AG08395 (cell line): ENCODE measurements around the gene OR10V1.

Experiments used
- DNase-seq: peaks from one replicate; pipeline ENCODE4 v3.0.0; 2012; ENCODE audit warnings: mixed read lengths, low spot score

OR10V1 gene, protein sequence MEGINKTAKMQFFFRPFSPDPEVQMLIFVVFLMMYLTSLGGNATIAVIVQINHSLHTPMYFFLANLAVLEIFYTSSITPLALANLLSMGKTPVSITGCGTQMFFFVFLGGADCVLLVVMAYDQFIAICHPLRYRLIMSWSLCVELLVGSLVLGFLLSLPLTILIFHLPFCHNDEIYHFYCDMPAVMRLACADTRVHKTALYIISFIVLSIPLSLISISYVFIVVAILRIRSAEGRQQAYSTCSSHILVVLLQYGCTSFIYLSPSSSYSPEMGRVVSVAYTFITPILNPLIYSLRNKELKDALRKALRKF

DNA sequence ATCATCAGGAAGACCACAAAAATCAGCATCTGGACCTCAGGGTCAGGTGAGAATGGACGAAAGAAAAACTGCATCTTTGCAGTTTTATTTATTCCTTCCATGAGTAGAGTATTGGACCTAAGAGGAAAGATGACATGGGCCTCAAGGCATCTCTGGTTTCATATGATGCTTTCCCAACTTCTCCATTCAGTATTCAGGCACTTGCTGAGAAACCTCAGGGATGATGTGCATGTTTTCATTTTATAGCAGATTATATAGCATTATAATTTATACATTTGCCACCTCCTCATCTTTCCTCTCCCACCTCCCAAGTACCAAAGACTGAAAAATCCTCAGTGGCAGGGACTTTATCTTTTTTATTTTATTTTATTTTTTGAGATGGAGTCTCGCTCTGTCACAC is at the start of gene OR10V1:
OR10V1 (minus strand) TSS at position 101 of the 400 bp plus-strand sequence; CDS start at position 101, 0 bp downstream.
- no peak for DNase-seq

- DNase-seq, result no peak
Observed at GRCh38 chr11:59761993-59762392, 48.3 kb upstream of the OR10V1 start.

GRCh38 chr11:59760771-59761170 is 47.1 kb upstream of the OR10V1 start:
- no peak for DNase-seq

GRCh38 chr11:59759900-59760299 is 46.3 kb upstream of the OR10V1 start:
- DNase-seq, result no peak

DNA sequence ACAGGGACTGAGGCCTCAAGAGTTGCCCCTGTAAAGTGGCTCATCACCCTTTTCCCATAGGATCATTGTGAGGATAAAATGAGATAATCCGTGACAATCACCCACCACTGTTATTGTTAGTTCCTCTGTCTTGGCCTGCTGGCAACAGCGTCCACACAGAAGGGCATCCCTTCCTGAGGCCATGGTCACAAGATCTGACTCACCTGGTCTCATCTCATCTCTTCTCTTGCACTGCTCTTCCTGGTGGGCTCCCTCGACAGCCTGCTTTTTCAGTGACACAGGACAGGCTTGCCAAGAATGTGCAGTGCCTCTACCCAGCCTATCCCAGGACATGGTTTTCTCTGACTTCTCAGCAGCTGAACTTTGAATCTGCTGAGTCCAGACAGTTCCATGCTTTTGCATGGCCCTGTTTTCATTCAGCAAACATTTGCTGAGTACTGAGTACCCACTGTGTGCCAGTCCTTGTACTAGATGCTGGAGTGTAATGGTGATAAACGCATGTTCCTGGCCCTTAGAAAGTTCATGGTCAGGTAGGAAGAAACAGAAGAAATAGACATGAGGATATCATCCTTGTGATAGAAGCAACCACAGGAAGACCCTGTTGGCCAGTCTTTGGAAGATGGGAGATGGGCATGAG is 44.9 kb upstream of the OR10V1 start:
- no peak for DNase-seq

GRCh38 chr11:59756845-59757244 is 43.2 kb upstream of the OR10V1 start:
- no peak for DNase-seq

- DNase-seq, result no peak
Observed at GRCh38 chr11:59756558-59756840, 42.9 kb upstream of the OR10V1 start.

DNA sequence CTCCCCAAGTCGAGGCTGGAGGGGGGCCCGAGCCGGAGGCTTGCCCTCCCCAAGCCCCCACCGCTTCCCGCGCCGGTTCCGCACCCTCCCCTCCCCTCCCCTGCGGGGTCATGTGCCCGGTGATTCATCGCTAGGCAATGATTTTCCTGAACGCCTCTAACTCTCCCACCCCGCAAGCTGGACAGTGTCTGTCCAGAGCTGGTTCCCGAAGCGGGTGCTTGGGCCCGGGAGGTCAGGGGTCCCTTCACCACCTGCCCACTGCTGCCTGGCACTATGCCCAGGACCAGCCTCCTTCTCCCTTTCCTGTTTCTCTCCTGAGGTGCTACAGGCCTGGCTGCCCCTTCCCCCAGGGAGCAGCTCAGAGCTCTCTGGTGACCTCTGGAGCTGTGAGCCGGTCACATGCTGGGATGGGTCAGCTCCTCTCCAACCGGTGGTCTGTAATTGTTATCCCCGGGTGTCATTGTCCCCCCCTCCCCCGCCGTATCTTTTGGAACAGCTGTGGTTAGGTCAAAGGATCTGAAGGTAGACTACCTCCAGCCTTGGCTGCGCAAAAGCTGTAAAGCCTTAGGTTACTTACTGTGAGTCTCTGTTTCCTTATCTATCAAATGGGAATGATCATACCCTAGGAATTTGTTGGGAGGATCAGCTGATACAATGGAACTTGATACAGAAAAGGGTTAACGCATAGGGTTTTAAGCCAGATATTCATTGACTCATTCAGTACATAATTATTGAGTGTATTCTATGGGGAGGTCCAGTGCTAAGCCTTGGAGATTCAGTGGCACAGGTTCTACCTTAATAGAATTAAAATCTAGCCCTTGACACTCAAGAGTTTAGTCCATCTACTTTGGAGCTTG is 42.3 kb upstream of the OR10V1 start:
- DNase-seq, result peak; percentile 82

GRCh38 chr11:59754859-59755700 is 41.4 kb upstream of the OR10V1 start, which contains the start of gene STX3:
TSS of gene STX3 (plus strand) at chr11:59755376. CDS start at chr11:59755606, 230 bp downstream.
- peak; percentile 75 for DNase-seq

GRCh38 chr11:59754494-59754858 is 40.8 kb upstream of the OR10V1 start:
- DNase-seq, result no peak

- DNase-seq, result peak; percentile 90
Observed at GRCh38 chr11:59753650-59754493, 40.2 kb upstream of the OR10V1 start.

DNA sequence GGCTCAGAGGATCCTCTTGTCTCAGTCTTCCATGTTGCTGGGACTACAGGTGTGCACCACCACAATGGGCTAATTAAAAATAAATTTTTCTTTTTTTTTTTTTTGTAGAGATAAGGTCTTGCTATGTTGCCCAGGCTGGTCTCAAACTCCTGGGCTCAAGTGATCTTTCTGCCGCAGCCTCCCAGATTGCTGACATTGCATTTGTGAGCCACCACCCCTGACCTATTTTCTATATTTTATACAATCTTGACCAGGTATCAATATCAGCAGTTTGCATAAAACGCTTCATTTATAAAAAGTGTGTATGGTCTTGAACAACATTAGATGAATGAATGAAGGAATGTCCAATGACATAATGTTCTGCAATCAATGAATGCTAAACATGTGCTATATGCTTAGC is 32.5 kb upstream of the OR10V1 start:
- DNase-seq, result no peak

- DNase-seq, result no peak
Observed at GRCh38 chr11:59730896-59731565, 17.4 kb upstream of the OR10V1 start.

DNA sequence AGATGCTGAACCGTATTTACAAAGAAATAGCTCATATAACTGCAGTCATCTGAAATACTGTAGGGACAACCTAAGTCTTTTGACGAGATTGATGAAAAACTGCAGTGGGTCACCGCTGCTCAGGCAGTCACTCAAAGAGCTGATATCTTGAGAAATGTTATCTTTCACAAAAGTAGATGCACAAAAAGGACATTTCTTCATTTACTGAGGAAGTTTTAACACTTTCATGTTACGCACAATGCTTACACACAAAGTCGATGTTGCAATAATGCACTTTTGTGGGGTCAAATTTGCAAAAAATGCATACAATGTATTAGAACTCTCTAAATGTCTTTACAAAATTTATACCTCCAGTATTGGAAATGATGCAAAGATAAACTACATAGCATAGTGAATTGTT is 16.2 kb upstream of the OR10V1 start:
- no peak for DNase-seq

GRCh38 chr11:59728913-59729312 is 15.3 kb upstream of the OR10V1 start:
- no peak for DNase-seq

- no peak for DNase-seq
Observed at GRCh38 chr11:59728154-59728553, 14.5 kb upstream of the OR10V1 start.

DNA sequence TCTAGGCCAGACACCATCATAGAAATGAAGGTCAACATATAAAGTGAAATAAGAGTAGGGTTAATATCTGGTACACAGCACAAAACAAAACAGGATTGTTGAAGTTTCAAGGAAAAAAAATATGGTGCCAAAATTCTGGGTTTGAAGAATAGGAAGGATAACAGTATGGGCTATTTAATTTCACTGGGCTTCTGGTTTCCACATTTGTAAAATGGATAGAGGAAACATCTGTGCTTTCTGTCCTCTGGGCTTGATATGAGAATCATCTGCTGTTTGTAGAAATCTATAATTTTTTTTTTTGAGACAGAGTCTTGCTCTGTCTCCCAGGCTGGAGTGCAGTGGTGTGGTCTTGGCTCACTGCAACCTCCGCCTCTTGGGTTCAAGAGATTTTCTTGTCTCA is 13.8 kb upstream of the OR10V1 start:
- DNase-seq, result no peak

GRCh38 chr11:59724066-59724465 is 10.4 kb upstream of the OR10V1 start:
- no peak for DNase-seq

DNA sequence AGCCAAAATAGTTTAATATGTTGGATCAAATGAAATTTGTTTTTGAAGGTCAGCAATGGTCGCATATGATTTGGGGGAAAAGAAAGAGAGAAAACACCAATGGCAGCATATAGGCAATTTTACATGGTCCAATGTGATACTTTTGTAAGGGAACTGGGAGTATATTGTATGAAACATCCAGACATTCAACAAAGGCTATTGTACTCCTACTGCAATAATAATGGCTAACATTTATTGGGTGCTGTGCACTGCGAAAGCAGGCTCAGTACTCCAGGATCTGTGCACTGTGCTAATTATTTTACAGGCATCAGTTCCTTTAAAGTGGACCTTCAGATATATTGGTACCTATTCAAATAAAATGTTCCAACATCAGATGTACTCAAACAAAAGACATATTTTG is 5.9 kb upstream of the OR10V1 start:
- DNase-seq, result no peak

DNA sequence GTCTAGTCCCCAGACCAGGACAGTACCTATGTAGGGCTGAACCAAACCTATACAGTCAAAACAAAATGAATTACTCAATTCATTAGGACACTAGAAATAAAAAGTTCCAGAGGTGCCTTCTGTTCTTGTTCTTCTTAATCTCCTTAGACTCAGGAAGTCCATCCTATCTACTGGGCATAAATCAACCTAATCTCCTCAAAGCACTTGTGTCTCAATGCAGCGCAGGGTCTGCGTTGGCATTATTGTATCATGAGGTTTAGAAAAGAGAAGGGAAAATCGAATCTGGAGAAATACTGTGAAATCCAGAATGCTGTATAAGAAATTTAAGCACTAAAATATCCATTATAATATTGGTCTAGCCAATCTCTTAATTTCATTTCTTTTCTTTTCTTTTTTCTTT is 2.4 kb upstream of the OR10V1 start:
- DNase-seq, result no peak
